ENCODE data around the gene MEF2A.

- TF ChIP-seq E2F5 (CRISPR knock-in tag; IDR thresholded peaks at IDR 0.05), result no peak
- no peak for TF ChIP-seq TP53 (CRISPR knock-in tag; IDR thresholded peaks at IDR 0.05)
- no peak for TF ChIP-seq USF1 (CRISPR knock-in tag; IDR thresholded peaks at IDR 0.05)
These were observed 114.5 kb downstream of the MEF2A start for GRCh38 chr15:99680276-99680675.
